Neuronal stem cell (in vitro differentiated cells): ENCODE data around the gene LDB2.
"Not testable (repeated sequence)": the region's sequence is repeated elsewhere in the genome, so short reads cannot be mapped to it uniquely, and the experiment has no call there.

ENCODE experiments used
- DNase-seq: peaks from one replicate; pipeline ENCODE4 v3.0.0-alpha.2; 2013; ENCODE audit warnings: low spot score
- H2AFZ ChIP-seq: one replicate; pipeline ENCODE4 v1.6.1; 2013; ENCODE audit warnings: mild to moderate bottlenecking, low read length, inconsistent platforms
- H2AK5ac ChIP-seq: 2 replicates; pipeline ENCODE4 v1.6.1; 2013; ENCODE audit warnings: low read depth, mild to moderate bottlenecking, inconsistent platforms, low read length, moderate library complexity, mixed read lengths
- H2BK120ac ChIP-seq: 2 replicates; pipeline ENCODE4 v1.6.1; 2013; ENCODE audit warnings: low read depth, mild to moderate bottlenecking, inconsistent platforms, low read length, moderate library complexity, mixed read lengths
- H2BK12ac ChIP-seq: one replicate; pipeline ENCODE4 v1.6.1; 2013; ENCODE audit warnings: low read length, inconsistent platforms
- H2BK15ac ChIP-seq: 2 replicates; pipeline ENCODE4 v1.6.1; 2013; ENCODE audit warnings: mild to moderate bottlenecking, low read length, inconsistent platforms, mixed read lengths
- H2BK5ac ChIP-seq: one replicate; pipeline ENCODE4 v1.6.1; 2013; ENCODE audit warnings: inconsistent platforms, mild to moderate bottlenecking, low read length, moderate library complexity
- H3K14ac ChIP-seq: one replicate; pipeline ENCODE4 v1.6.1; 2013; ENCODE audit warnings: low read length, inconsistent platforms
- H3K18ac ChIP-seq: 2 replicates; pipeline ENCODE4 v1.6.1; 2013; ENCODE audit warnings: low read length, inconsistent platforms
- H3K23ac ChIP-seq: 2 replicates; pipeline ENCODE4 v1.6.1; 2013; ENCODE audit warnings: low read depth, mild to moderate bottlenecking, mixed read lengths, low read length, inconsistent platforms; ENCODE audit not compliant: poor library complexity
- H3K27ac ChIP-seq: replicated peaks from 3 replicates; pipeline ENCODE4 v1.5.1; 2013; ENCODE audit warnings: low read length, inconsistent platforms
- H3K27me3 ChIP-seq, 3 experiments: 2 replicates each; pipeline ENCODE4 v1.6.1; 2013; ENCODE audit warnings: low read length in 3 of 3, mild to moderate bottlenecking in 2 of 3, inconsistent platforms in 1 of 3, low read depth in 1 of 3, mixed read lengths in 1 of 3, moderate library complexity in 1 of 3; ENCODE audit not compliant: control insufficient read depth in 3 of 3, insufficient read depth in 3 of 3
- H3K36me3 ChIP-seq, 2 donors: replicated peaks in 1 of 2; 2 replicates each; pipeline ENCODE4 v1.6.1; 2013; ENCODE audit warnings: low read length in 2 of 2; ENCODE audit not compliant: control insufficient read depth in 2 of 2, insufficient read depth in 2 of 2
- H3K4ac ChIP-seq: 2 replicates; pipeline ENCODE4 v1.6.1; 2013; ENCODE audit warnings: inconsistent platforms, mild to moderate bottlenecking, low read length, moderate library complexity
- H3K4me1 ChIP-seq, 2 donors: 1 replicate in 1 of 2; 2 replicates in 1 of 2; pipeline ENCODE4 v1.6.1; 2013; ENCODE audit warnings: low read length in 2 of 2, low read depth in 1 of 2; ENCODE audit not compliant: control insufficient read depth in 2 of 2, insufficient read depth in 1 of 2
- H3K4me2 ChIP-seq: one replicate; pipeline ENCODE4 v1.6.1; 2013; ENCODE audit warnings: mild to moderate bottlenecking, low read length, inconsistent platforms; ENCODE audit not compliant: insufficient read depth, poor library complexity, severe bottlenecking
- H3K4me3 ChIP-seq, 2 donors: 2 replicates each; pipeline ENCODE4 v1.5.1; 2013; ENCODE audit warnings: low read length in 2 of 2, mild to moderate bottlenecking in 2 of 2, inconsistent platforms in 1 of 2, moderate library complexity in 1 of 2
- H3K79me1 ChIP-seq: one replicate; pipeline ENCODE4 v1.6.1; 2013; ENCODE audit warnings: low read depth, mild to moderate bottlenecking, inconsistent platforms, low read length, moderate library complexity
- H3K9ac ChIP-seq: one replicate; pipeline ENCODE4 v1.6.1; 2013; ENCODE audit warnings: mild to moderate bottlenecking, low read depth, low read length, inconsistent platforms; ENCODE audit not compliant: poor library complexity
- H3K9me3 ChIP-seq, 2 donors: replicated peaks in 1 of 2; 2 replicates each; pipeline versions ENCODE3 to v1.6.1; 2013; ENCODE audit warnings: low read length in 2 of 2, mild to moderate bottlenecking in 2 of 2, inconsistent platforms in 1 of 2, low read depth in 1 of 2, mixed read lengths in 1 of 2, moderate library complexity in 1 of 2; ENCODE audit not compliant: control insufficient read depth in 2 of 2, insufficient read depth in 1 of 2
- H4K8ac ChIP-seq: one replicate; pipeline ENCODE4 v1.6.1; 2013; ENCODE audit warnings: low read depth, mild to moderate bottlenecking, inconsistent platforms, low read length, moderate library complexity
- H4K91ac ChIP-seq: one replicate; pipeline ENCODE4 v1.6.1; 2013; ENCODE audit warnings: low read length, low read depth, mild to moderate bottlenecking, inconsistent platforms; ENCODE audit not compliant: poor library complexity
- WGBS, 2 donors: extraction: QIAGEN DNeasy Blood & Tissue Kit; methylation state at CpG; one replicate each; pipeline ENCODE4 v1.1.7; 2013; ENCODE audit warnings: missing lambda C conversion rate in 2 of 2, mixed read lengths in 1 of 2; ENCODE audit not compliant: insufficient read length in 2 of 2, insufficient replicate concordance in 1 of 2; ENCODE audit errors: extremely low coverage in 2 of 2; 5-methylcytosine and 5-hydroxymethylcytosine counted together

Gene LDB2

GRCh38 chr4:16931339-16932305 lies 33.2 kb upstream of the LDB2 start:
- Histone ChIP-seq H3K23ac (no peak overlapping the region), H3K9me3 (no peaks in the 10 kb centered on the region), H3K4ac (no peak overlapping the region), H3K18ac (no peak overlapping the region), H2BK5ac (no peak overlapping the region), H2AFZ (no peak overlapping the region), H3K4me1 (no peaks in the 10 kb centered on the region), H3K27me3 (no peaks in the 10 kb centered on the region), H2BK120ac (no peak overlapping the region), H4K91ac (no peak overlapping the region), H3K79me1 (no peaks in the 10 kb centered on the region), H3K4me2 (no peak overlapping the region), H2BK12ac (no peak overlapping the region), H4K8ac (no peak overlapping the region), H3K27ac (no peak overlapping the region), H3K36me3 (no peaks in the 10 kb centered on the region), H2AK5ac (no peak overlapping the region), H3K9ac (no peak overlapping the region), H2BK15ac (no peak overlapping the region), H3K14ac (no peak overlapping the region), H3K4me3 (no peak overlapping the region)
- no CpG with 5 or more reads among the region's 5 CpGs for WGBS, 2 donors
- no peak for DNase-seq

- H3K4me3 ChIP-seq, result no peak overlapping the region
- no peak overlapping the region for H4K8ac ChIP-seq
- no peak overlapping the region for H2AK5ac ChIP-seq
- no peak overlapping the region for H2BK12ac ChIP-seq
- no peak for DNase-seq
- no peak overlapping the region for H4K91ac ChIP-seq
- H3K4me1 ChIP-seq, result no peaks in the 10 kb centered on the region
- no CpG with 5 or more reads among the region's 1 CpG for WGBS, 2 donors
- H3K9ac ChIP-seq, result no peak overlapping the region
- no peak overlapping the region for H2BK15ac ChIP-seq
- no peak overlapping the region for H3K4me2 ChIP-seq
- no peak overlapping the region for H2BK5ac ChIP-seq
- no peaks in the 10 kb centered on the region for H3K36me3 ChIP-seq
- H3K9me3 ChIP-seq, result no peaks in the 10 kb centered on the region
- no peak overlapping the region for H2BK120ac ChIP-seq
- no peak overlapping the region for H3K27ac ChIP-seq
- H3K18ac ChIP-seq, result no peak overlapping the region
- H3K27me3 ChIP-seq, result peaks cover 0 to 2% (median 0%) of the 10 kb centered on the region in 3 experiments
- no peak overlapping the region for H3K4ac ChIP-seq
- H2AFZ ChIP-seq, result no peak overlapping the region
- no peaks in the 10 kb centered on the region for H3K79me1 ChIP-seq
- no peak overlapping the region for H3K23ac ChIP-seq
- H3K14ac ChIP-seq, result no peak overlapping the region
These were observed 27.8 kb upstream of the LDB2 start for GRCh38 chr4:16926214-16926613.

GRCh38 chr4:16918716-16919115 lies 20.3 kb upstream of the LDB2 start:
- not testable (repeated sequence) for H3K4me2 ChIP-seq, H3K4me1 ChIP-seq, H2AK5ac ChIP-seq, H3K4ac ChIP-seq, DNase-seq, H2BK5ac ChIP-seq, H2BK120ac ChIP-seq, H3K36me3 ChIP-seq, H3K23ac ChIP-seq, H3K4me3 ChIP-seq, H3K14ac ChIP-seq, H2AFZ ChIP-seq, H2BK15ac ChIP-seq, H3K9me3 ChIP-seq, H3K18ac ChIP-seq, H3K27me3 ChIP-seq, H3K27ac ChIP-seq, H4K8ac ChIP-seq, H4K91ac ChIP-seq, H3K9ac ChIP-seq, H3K79me1 ChIP-seq, H2BK12ac ChIP-seq
- WGBS, 2 donors, result no CpG with 5 or more reads among the region's 4 CpGs

GRCh38 chr4:16916719-16917337 lies 18.4 kb upstream of the LDB2 start:
- no peak overlapping the region for H2AFZ ChIP-seq
- no peaks in the 10 kb centered on the region for H3K36me3 ChIP-seq
- H3K4me1 ChIP-seq, result no peaks in the 10 kb centered on the region
- H3K9ac ChIP-seq, result no peak overlapping the region
- H2AK5ac ChIP-seq, result no peak overlapping the region
- no peak overlapping the region for H4K91ac ChIP-seq
- H3K18ac ChIP-seq, result no peak overlapping the region
- H3K14ac ChIP-seq, result no peak overlapping the region
- no peak overlapping the region for H2BK5ac ChIP-seq
- no peak overlapping the region for H3K4ac ChIP-seq
- no peak overlapping the region for H3K23ac ChIP-seq
- H3K27ac ChIP-seq, result no peak overlapping the region
- H2BK15ac ChIP-seq, result no peak overlapping the region
- no peak overlapping the region for H2BK120ac ChIP-seq
- H3K27me3 ChIP-seq, result no peaks in the 10 kb centered on the region
- H3K79me1 ChIP-seq, result no peaks in the 10 kb centered on the region
- H3K9me3 ChIP-seq, result peaks cover 0 to 4% of the 10 kb centered on the region in 2 donors
- H2BK12ac ChIP-seq, result no peak overlapping the region
- H3K4me2 ChIP-seq, result no peak overlapping the region
- no peak overlapping the region for H3K4me3 ChIP-seq
- WGBS, 2 donors, result no CpG with 5 or more reads among the region's 13 CpGs
- no peak overlapping the region for H4K8ac ChIP-seq
- no peak for DNase-seq
